Measurements from ENCODE around the gene ATXN1.

Gene ATXN1

DNA sequence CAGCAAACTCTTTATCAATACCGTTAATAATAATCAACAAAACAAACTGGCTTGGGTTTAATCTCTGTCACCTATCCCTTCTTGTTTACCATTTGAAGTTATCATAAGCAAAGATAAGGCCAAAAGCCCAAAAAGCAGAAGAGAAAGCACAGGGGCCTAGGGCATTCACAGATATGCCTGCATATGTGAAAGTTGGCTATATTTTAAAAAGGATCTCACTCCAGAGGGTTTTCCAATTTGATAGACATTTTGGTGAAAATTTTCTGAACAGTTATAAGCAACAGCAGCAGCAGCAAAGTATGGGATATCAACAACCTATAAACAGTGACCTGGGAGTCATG, 101.1 kb downstream of the ATXN1 start:
- Histone ChIP-seq H3K4me2 (ENCODE audit: low read depth, low read length, poor library complexity, severe bottlenecking) (peak overlapping the region; percentile 51), H3K9me3 (ENCODE audit: insufficient read depth, low read depth, low read length) (peaks cover 8% of the 10 kb centered on the region; the same call in 1 of the 2 replicates), H3K9ac (ENCODE audit: low read depth, low read length, poor library complexity, severe bottlenecking) (peak overlapping the region; percentile 28), H3K4me1 (ENCODE audit: insufficient read depth, low read length, poor library complexity, severe bottlenecking) (peaks cover 32% of the 10 kb centered on the region), H3K36me3 (ENCODE audit: insufficient read depth, low read length) (peaks cover 20% of the 10 kb centered on the region), H4K20me1 (ENCODE audit: insufficient read depth, low read length, poor library complexity, severe bottlenecking) (no peaks in the 10 kb centered on the region), H2AFZ (ENCODE audit: low read length) (no peak overlapping the region), H3K4me3 (ENCODE audit: low read length, poor library complexity, severe bottlenecking) (no peak overlapping the region), H3K79me2 (ENCODE audit: insufficient read depth, low read length) (0 out of 2 replicates have a peak, but pooled peaks cover 6% of the 10 kb centered on the region), H3F3A (ENCODE audit: low read depth) (no peaks in the 10 kb centered on the region), H3K27me3 (ENCODE audit: insufficient read depth, low read length, poor library complexity, severe bottlenecking) (no peaks in the 10 kb centered on the region), H3K9me2 (replicated peaks; ENCODE audit: low read depth, low read length) (no peaks in the 10 kb centered on the region)
- TF ChIP-seq, protein P1, sequence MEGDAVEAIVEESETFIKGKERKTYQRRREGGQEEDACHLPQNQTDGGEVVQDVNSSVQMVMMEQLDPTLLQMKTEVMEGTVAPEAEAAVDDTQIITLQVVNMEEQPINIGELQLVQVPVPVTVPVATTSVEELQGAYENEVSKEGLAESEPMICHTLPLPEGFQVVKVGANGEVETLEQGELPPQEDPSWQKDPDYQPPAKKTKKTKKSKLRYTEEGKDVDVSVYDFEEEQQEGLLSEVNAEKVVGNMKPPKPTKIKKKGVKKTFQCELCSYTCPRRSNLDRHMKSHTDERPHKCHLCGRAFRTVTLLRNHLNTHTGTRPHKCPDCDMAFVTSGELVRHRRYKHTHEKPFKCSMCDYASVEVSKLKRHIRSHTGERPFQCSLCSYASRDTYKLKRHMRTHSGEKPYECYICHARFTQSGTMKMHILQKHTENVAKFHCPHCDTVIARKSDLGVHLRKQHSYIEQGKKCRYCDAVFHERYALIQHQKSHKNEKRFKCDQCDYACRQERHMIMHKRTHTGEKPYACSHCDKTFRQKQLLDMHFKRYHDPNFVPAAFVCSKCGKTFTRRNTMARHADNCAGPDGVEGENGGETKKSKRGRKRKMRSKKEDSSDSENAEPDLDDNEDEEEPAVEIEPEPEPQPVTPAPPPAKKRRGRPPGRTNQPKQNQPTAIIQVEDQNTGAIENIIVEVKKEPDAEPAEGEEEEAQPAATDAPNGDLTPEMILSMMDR (conservative IDR thresholded peaks at IDR 0.05; ENCODE audit: low read length) = no peak
- TF ChIP-seq EZH2phosphoT487 (IDR thresholded peaks at IDR 0.05; ENCODE audit: borderline replicate concordance) = no peak

DNA sequence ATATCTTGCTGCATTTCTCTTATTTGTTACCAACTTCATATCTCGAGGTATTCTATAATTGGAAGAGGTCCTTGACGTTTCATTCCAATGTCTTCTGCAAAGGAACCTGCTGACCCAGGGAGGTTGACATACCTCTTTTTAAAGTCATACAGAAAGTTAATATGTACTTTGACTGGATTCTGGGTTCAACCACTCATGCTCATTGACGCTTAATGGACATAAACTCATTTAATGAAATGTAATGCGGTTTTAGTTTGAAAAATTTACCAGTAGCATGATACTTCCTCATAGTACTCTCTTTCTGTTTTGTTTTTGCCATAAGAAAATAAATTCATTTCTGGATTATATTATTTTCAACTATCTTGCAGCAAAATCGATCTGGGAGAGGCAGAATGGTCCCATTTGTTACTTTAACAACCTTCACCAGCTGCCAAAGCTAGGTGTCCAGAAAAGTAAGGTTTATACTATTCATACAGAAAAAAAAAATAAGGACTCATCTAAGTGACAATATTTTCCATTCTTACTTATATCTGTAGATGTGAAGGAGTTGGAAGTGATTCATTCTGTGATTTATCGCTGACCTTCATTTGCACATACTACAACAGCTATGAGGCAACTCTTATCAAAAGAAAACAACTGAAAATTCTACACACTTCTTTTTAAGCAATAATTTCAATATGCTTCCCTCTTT, 101.6 kb downstream of the ATXN1 start:
- TF ChIP-seq EZH2phosphoT487 (IDR thresholded peaks at IDR 0.05; ENCODE audit: borderline replicate concordance) = no peak
- TF ChIP-seq, protein P1 (conservative IDR thresholded peaks at IDR 0.05; ENCODE audit: low read length) = no peak
- no peaks in the 10 kb centered on the region for H3K9me2 ChIP-seq (replicated peaks; ENCODE audit: low read depth, low read length)
- peaks cover 37% of the 10 kb centered on the region for H3K4me1 ChIP-seq (ENCODE audit: insufficient read depth, low read length, poor library complexity, severe bottlenecking)
- peak overlapping the region; percentile 28 for H3K9ac ChIP-seq (ENCODE audit: low read depth, low read length, poor library complexity, severe bottlenecking)
- H3K4me2 ChIP-seq (ENCODE audit: low read depth, low read length, poor library complexity, severe bottlenecking) = peak overlapping the region; percentile 51
- H3K4me3 ChIP-seq (ENCODE audit: low read length, poor library complexity, severe bottlenecking) = peak overlapping the region; percentile 13
- 0 out of 2 replicates have a peak, but pooled peaks cover 6% of the 10 kb centered on the region for H3K79me2 ChIP-seq (ENCODE audit: insufficient read depth, low read length)
- H3K9me3 ChIP-seq (ENCODE audit: insufficient read depth, low read depth, low read length) = peaks cover 8% of the 10 kb centered on the region; the same call in 1 of the 2 replicates
- no peaks in the 10 kb centered on the region for H3K27me3 ChIP-seq (ENCODE audit: insufficient read depth, low read length, poor library complexity, severe bottlenecking)
- no peaks in the 10 kb centered on the region for H4K20me1 ChIP-seq (ENCODE audit: insufficient read depth, low read length, poor library complexity, severe bottlenecking)
- H3F3A ChIP-seq (ENCODE audit: low read depth) = no peaks in the 10 kb centered on the region
- H2AFZ ChIP-seq (ENCODE audit: low read length) = no peak overlapping the region
- peaks cover 20% of the 10 kb centered on the region for H3K36me3 ChIP-seq (ENCODE audit: insufficient read depth, low read length)

DNA sequence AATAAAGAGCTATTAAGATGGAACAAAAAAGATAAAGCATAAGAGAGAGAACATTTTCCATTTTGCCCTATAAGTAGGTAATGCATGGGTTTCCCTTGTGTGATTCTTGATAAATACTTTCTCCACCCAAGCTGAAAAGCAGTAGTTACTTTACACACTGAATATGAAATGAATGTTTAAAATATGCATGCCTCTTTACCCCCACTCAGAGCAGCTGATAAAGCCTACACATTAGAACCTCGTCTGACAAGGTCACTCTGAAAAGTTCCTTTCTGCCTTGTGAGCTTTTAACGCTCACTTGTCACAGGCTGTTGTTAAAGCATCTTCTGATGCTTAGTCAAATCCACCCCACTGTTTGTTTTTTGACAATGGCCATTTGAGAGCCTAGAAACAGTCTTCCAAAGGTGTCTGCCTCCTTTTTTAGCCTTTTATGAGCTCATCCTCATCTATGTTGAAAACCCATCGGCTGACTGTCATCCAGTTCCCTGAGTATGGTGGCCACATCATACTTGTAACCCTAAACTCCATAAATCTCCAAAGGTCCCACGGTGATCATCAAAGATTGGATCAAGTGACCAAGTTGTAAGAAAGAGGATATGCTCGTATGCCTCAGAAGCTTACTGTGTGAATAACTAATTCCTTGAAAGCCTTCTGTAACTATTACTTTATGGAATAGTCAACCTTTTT, 102.8 kb downstream of the ATXN1 start:
- TF ChIP-seq EZH2phosphoT487 (IDR thresholded peaks at IDR 0.05; ENCODE audit: borderline replicate concordance) = no peak
- TF ChIP-seq, protein P1 (conservative IDR thresholded peaks at IDR 0.05; ENCODE audit: low read length) = no peak
- peaks cover 20% of the 10 kb centered on the region for H3K36me3 ChIP-seq (ENCODE audit: insufficient read depth, low read length)
- 0 out of 2 replicates have a peak, but pooled peaks cover 2% of the 10 kb centered on the region for H3K79me2 ChIP-seq (ENCODE audit: insufficient read depth, low read length)
- H3K4me2 ChIP-seq (ENCODE audit: low read depth, low read length, poor library complexity, severe bottlenecking) = peak overlapping the region; percentile 51
- H3K9me3 ChIP-seq (ENCODE audit: insufficient read depth, low read depth, low read length) = peaks cover 8% of the 10 kb centered on the region; the same call in 1 of the 2 replicates
- no peaks in the 10 kb centered on the region for H4K20me1 ChIP-seq (ENCODE audit: insufficient read depth, low read length, poor library complexity, severe bottlenecking)
- H3F3A ChIP-seq (ENCODE audit: low read depth) = no peaks in the 10 kb centered on the region
- H3K9ac ChIP-seq (ENCODE audit: low read depth, low read length, poor library complexity, severe bottlenecking) = no peak overlapping the region
- H3K27me3 ChIP-seq (ENCODE audit: insufficient read depth, low read length, poor library complexity, severe bottlenecking) = no peaks in the 10 kb centered on the region
- no peak overlapping the region for H3K4me3 ChIP-seq (ENCODE audit: low read length, poor library complexity, severe bottlenecking)
- H2AFZ ChIP-seq (ENCODE audit: low read length) = no peak overlapping the region
- no peaks in the 10 kb centered on the region for H3K9me2 ChIP-seq (replicated peaks; ENCODE audit: low read depth, low read length)
- peaks cover 45% of the 10 kb centered on the region for H3K4me1 ChIP-seq (ENCODE audit: insufficient read depth, low read length, poor library complexity, severe bottlenecking)

Data from Loucy (cell line).